ENCODE measurements around the gene ERBB4.

ERBB4 gene

DNA sequence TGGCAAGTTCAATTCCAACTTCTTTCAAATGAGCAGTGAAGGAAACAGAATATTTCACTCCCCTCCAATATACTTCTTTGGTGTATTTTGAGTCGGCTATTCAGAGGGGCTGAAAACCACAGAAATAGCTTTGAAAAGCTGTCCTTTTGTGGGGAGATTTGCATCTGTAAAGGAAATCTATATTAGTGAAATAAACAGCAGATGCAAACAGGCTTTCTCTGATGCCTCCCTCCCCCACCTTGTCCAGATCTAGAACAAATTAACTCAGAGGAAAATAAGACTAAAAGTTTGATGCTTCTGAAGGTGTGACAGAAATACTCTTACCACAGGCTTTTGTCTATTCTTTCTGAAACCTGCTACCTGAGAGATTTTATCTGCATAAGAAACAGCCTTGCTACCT is 1173.7 kb downstream of the ERBB4 start:
- TF ChIP-seq, protein P1, sequence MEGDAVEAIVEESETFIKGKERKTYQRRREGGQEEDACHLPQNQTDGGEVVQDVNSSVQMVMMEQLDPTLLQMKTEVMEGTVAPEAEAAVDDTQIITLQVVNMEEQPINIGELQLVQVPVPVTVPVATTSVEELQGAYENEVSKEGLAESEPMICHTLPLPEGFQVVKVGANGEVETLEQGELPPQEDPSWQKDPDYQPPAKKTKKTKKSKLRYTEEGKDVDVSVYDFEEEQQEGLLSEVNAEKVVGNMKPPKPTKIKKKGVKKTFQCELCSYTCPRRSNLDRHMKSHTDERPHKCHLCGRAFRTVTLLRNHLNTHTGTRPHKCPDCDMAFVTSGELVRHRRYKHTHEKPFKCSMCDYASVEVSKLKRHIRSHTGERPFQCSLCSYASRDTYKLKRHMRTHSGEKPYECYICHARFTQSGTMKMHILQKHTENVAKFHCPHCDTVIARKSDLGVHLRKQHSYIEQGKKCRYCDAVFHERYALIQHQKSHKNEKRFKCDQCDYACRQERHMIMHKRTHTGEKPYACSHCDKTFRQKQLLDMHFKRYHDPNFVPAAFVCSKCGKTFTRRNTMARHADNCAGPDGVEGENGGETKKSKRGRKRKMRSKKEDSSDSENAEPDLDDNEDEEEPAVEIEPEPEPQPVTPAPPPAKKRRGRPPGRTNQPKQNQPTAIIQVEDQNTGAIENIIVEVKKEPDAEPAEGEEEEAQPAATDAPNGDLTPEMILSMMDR (IDR thresholded peaks at IDR 0.05; ENCODE audit: low read depth, low read length, missing control alignments): no peak

DNA sequence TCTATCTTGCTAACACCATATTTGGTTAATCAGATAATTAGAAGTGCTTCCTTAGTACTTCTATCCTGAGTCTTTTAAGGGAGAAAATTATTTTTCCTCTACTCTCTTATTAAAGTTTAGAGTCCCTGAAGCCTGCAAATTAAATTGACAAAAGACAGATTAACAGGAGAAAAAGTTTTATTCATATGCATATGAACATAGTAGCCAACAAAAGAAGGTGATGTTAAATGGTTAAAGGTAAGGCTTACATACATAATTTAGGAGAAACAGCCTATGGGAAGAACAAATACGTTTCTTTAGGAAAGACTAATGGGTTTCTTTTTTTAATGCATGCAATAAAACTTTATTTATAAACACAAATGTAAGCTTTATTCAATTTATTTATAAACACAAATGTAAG is 1177.2 kb downstream of the ERBB4 start:
- TF ChIP-seq, protein P1 (IDR thresholded peaks at IDR 0.05; ENCODE audit: low read depth, low read length, missing control alignments): no peak
- no peak overlapping the region for H3K4me3 ChIP-seq (replicated peaks; ENCODE audit: low read depth, low read length)
- DNase-seq (ENCODE audit: extremely low read depth, low read depth): no peak

More for the DNA sequence above, 1173.7 kb downstream of the ERBB4 start:
- H3K4me3 ChIP-seq (replicated peaks; ENCODE audit: low read depth, low read length): no peak overlapping the region
- no peak for DNase-seq (ENCODE audit: extremely low read depth, low read depth)

DNA sequence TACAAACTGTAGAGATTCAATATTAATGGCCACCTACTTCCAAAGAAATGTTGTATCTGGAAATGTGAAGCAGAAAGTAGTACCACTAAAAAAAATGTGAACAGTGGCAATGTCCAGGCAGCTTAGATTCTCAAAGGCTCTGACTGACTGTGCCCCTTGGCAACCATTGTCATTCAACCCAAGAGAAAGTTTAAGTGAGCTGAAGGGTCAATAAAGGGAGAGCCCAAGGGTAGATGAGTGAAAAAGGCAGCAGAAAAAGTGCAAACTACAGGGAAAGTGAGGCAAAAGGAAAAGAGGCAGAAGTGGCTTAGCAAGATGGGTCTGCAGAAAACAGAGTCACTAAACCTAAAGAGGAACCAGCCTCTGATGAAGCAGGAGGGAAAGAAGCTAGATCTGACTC is 1179.3 kb downstream of the ERBB4 start:
- TF ChIP-seq, protein P1 (IDR thresholded peaks at IDR 0.05; ENCODE audit: low read depth, low read length, missing control alignments): no peak
- no peak for DNase-seq (ENCODE audit: extremely low read depth, low read depth)
- H3K4me3 ChIP-seq (replicated peaks; ENCODE audit: low read depth, low read length): no peak overlapping the region

DNA sequence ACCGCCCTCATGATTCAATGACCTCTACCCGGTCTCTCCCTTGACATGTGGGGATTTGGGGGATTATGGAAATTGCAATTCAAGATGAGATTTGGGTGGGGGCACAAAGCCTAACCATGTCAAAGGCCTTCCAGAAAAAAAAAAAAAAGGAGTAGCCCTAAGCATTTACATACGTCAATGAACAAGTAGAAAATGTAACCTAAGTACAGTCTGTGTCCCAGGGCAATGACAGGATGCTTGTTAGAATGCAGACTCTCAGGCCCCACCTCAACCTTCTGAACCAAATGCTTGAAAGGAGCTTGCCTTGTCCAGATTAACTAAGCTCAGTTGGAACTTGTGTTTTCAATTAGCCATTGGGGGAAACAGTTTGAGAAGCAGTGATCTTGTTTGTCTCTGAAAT is 1180.1 kb downstream of the ERBB4 start:
- no peak overlapping the region for H3K4me3 ChIP-seq (replicated peaks; ENCODE audit: low read depth, low read length)
- no peak for DNase-seq (ENCODE audit: extremely low read depth, low read depth)
- TF ChIP-seq, protein P1 (IDR thresholded peaks at IDR 0.05; ENCODE audit: low read depth, low read length, missing control alignments): no peak

DNA sequence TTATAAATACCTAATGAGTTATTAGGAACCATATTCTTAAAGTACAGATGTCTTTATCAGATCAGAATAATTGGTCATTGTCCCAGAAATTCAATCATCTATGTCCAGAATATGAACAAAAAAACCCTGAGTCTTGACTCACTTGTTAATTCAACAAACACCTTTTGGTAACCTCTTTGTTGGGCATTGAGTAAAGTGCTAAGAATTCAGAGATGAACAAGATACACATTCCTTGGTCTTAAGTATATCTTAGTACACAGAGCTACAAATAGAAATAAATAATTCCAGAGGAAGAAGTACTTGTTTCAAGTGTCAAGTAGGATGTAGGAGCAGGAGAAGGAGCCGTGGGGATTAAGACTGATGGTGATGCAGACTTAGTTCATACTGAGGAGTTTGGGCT is 1184.1 kb downstream of the ERBB4 start:
- H3K4me3 ChIP-seq (replicated peaks; ENCODE audit: low read depth, low read length): no peak overlapping the region
- no peak for DNase-seq (ENCODE audit: extremely low read depth, low read depth)
- TF ChIP-seq, protein P1 (IDR thresholded peaks at IDR 0.05; ENCODE audit: low read depth, low read length, missing control alignments): no peak

DNA sequence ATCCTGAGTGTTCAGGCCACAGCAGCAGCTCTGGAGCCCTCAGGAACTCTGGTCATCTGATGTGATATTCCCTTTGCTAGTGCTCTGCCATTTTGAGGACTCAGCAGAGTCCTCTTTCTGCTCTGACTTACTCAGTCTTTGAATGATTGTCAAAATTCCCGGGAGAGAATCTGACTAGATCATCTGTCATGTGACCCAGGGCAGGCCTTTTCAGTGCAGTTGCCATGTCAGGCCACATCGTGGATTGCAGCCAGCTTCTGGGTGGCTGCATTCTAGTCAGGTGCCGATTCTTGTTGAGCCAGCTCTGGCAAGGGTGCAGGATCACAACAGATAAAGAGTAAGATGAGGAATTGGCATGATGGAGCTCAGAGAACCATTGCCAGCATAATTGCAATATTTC is 1186.6 kb downstream of the ERBB4 start:
- no peak for DNase-seq (ENCODE audit: extremely low read depth, low read depth)
- H3K4me3 ChIP-seq (replicated peaks; ENCODE audit: low read depth, low read length): no peak overlapping the region
- TF ChIP-seq, protein P1 (IDR thresholded peaks at IDR 0.05; ENCODE audit: low read depth, low read length, missing control alignments): no peak

DNA sequence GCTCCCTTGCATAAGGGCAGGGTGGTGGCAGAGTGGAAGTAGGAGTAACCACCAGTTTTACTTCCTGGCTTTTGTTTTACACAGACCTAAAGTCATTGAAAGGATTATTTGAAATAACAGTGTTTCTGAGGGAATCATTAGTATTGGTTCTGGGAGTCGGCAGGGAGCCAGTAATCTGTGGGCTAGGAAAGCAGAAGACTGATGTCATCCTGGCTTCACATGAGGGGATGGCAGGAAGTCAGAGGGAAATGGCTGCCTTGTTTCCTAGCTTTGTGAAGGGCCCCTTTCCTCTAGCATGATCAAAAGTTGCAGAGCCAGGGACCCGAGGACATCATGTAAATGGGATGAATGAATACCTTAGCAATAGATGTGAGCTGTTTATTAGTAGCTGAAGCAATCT is 1189.6 kb downstream of the ERBB4 start:
- DNase-seq (ENCODE audit: extremely low read depth, low read depth): no peak
- H3K4me3 ChIP-seq (replicated peaks; ENCODE audit: low read depth, low read length): no peak overlapping the region
- TF ChIP-seq, protein P1 (IDR thresholded peaks at IDR 0.05; ENCODE audit: low read depth, low read length, missing control alignments): no peak
